GM12864 (cell line): ENCODE data around the gene PADI2.

Source experiments
- DNase-seq: peaks from one replicate; pipeline ENCODE4 v3.0.0-alpha.2; 2011; ENCODE audit warnings: low read depth
- H3K4me3 ChIP-seq: 2 replicates; pipeline ENCODE4 v1.5.1; 2011; ENCODE audit warnings: mild to moderate bottlenecking, low read depth, low read length, control low read depth
- CTCF ChIP-seq: IDR thresholded peaks from 2 replicates; pipeline ENCODE4 v1.5.1; 2011; ENCODE audit warnings: low read depth, mild to moderate bottlenecking, moderate library complexity, low read length, control low read depth, inconsistent platforms; ENCODE audit errors: missing control alignments

PADI2 gene

GRCh38 chr1:17163371-17163770 lies 44.1 kb upstream of the PADI2 start:
- no peak for TF ChIP-seq CTCF

GRCh38 chr1:17162941-17163340 lies 43.7 kb upstream of the PADI2 start:
- TF ChIP-seq CTCF, result no peak
- no peak for DNase-seq
- no peak overlapping the region for H3K4me3 ChIP-seq

More at GRCh38 chr1:17163371-17163770, 44.1 kb upstream of the PADI2 start:
- no peak for DNase-seq
- no peak overlapping the region for H3K4me3 ChIP-seq

- no peak for TF ChIP-seq CTCF
- H3K4me3 ChIP-seq, result no peak overlapping the region
- DNase-seq, result no peak
Observed at GRCh38 chr1:17161926-17162800, 42.9 kb upstream of the PADI2 start.

- no peak for TF ChIP-seq CTCF
- no peak overlapping the region for H3K4me3 ChIP-seq
- peak; percentile 21 for DNase-seq
Observed at GRCh38 chr1:17161137-17161740, 42.0 kb upstream of the PADI2 start.

GRCh38 chr1:17158961-17159360 lies 39.7 kb upstream of the PADI2 start:
- no peak for TF ChIP-seq CTCF
- no peak for DNase-seq
- H3K4me3 ChIP-seq, result no peak overlapping the region

GRCh38 chr1:17156108-17156507 lies 36.9 kb upstream of the PADI2 start:
- TF ChIP-seq CTCF, result no peak
- peak; percentile 72 for DNase-seq
- H3K4me3 ChIP-seq, result no peak overlapping the region
